Measurements from ENCODE around the gene FAM50A.

DNA sequence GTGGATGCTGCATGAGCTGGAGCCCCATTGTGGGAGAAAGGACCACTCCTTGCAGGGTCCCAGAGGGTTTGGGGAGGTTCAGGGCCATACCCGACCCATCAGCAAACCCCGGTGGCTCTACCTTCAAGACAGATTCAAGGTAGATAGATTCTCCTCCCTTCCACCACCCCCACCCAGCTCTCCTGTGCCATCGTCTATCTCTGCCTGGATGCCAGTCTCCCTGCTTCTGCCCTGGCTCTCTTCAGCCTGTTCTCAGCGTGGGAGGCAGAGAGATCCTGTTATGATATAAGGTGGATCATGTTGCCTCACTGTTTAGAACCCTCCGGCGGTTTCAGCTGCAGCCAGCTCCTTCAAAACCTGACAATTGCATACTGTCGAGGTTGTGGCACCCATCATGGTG is 29.7 kb downstream of the FAM50A start:
- TF ChIP-seq, protein P1, sequence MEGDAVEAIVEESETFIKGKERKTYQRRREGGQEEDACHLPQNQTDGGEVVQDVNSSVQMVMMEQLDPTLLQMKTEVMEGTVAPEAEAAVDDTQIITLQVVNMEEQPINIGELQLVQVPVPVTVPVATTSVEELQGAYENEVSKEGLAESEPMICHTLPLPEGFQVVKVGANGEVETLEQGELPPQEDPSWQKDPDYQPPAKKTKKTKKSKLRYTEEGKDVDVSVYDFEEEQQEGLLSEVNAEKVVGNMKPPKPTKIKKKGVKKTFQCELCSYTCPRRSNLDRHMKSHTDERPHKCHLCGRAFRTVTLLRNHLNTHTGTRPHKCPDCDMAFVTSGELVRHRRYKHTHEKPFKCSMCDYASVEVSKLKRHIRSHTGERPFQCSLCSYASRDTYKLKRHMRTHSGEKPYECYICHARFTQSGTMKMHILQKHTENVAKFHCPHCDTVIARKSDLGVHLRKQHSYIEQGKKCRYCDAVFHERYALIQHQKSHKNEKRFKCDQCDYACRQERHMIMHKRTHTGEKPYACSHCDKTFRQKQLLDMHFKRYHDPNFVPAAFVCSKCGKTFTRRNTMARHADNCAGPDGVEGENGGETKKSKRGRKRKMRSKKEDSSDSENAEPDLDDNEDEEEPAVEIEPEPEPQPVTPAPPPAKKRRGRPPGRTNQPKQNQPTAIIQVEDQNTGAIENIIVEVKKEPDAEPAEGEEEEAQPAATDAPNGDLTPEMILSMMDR (IDR thresholded peaks at IDR 0.05; ENCODE audit: insufficient read depth, low read length), result no peak
- TF ChIP-seq POLR2AphosphoS5 (IDR thresholded peaks at IDR 0.05; ENCODE audit: low read depth), result no peak
- TF ChIP-seq, protein P2, sequence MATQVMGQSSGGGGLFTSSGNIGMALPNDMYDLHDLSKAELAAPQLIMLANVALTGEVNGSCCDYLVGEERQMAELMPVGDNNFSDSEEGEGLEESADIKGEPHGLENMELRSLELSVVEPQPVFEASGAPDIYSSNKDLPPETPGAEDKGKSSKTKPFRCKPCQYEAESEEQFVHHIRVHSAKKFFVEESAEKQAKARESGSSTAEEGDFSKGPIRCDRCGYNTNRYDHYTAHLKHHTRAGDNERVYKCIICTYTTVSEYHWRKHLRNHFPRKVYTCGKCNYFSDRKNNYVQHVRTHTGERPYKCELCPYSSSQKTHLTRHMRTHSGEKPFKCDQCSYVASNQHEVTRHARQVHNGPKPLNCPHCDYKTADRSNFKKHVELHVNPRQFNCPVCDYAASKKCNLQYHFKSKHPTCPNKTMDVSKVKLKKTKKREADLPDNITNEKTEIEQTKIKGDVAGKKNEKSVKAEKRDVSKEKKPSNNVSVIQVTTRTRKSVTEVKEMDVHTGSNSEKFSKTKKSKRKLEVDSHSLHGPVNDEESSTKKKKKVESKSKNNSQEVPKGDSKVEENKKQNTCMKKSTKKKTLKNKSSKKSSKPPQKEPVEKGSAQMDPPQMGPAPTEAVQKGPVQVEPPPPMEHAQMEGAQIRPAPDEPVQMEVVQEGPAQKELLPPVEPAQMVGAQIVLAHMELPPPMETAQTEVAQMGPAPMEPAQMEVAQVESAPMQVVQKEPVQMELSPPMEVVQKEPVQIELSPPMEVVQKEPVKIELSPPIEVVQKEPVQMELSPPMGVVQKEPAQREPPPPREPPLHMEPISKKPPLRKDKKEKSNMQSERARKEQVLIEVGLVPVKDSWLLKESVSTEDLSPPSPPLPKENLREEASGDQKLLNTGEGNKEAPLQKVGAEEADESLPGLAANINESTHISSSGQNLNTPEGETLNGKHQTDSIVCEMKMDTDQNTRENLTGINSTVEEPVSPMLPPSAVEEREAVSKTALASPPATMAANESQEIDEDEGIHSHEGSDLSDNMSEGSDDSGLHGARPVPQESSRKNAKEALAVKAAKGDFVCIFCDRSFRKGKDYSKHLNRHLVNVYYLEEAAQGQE (IDR thresholded peaks at IDR 0.05; ENCODE audit: insufficient replicate concordance, low read depth), result no peak
- no peak for TF ChIP-seq SPI1 (IDR thresholded peaks at IDR 0.05; ENCODE audit: borderline replicate concordance, low read depth)
- TF ChIP-seq GABPA (IDR thresholded peaks at IDR 0.05; ENCODE audit: low read depth), result no peak

Data from HL-60 (cell line).